HG03135 (cell line): ENCODE data around the gene TSPAN14.
A peak's percentile ranks its signal among the peaks of the same experiment; 100 is the strongest.
"Not testable (repeated sequence)": the region's sequence is repeated elsewhere in the genome, so short reads cannot be mapped to it uniquely, and the experiment has no call there.

ENCODE experiments used
- ATAC-seq: cut with Tn5 transposase; IDR thresholded peaks from one replicate; pipeline ENCODE4 v1.9.1; 2021; ENCODE audit warnings: mild to moderate bottlenecking, moderate library complexity; ENCODE audit not compliant: unreplicated experiment

The TSPAN14 gene

DNA sequence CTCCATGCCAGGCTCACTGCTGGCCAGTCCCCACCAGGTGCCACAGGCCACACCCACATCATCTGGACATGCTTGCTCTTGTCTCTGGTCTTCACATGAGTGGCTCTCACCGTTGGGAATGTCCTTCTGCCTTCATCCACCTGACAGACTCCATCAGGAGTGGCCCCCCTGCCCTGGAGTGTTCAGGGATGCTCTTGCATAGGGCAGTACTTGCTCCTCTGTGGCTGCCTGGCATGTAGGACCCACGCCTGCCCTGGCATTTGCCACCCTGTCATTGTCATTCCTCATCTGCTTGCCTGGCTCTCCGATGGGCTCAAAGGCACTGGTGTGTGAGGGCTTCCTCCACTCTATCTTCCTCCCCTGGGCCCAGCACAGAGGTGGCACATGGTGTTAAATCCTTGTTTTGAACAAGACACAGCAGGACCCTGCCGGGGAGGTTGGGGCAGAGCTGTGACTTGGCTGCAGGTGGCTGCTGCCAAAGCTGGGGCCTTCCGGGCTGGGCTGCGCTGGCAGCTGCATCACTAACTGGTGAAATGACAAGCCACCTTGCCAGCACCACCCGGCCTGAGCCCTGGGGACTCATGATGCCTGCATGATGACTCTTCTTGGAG, 85.4 kb downstream of the TSPAN14 start:
- no peak for ATAC-seq

DNA sequence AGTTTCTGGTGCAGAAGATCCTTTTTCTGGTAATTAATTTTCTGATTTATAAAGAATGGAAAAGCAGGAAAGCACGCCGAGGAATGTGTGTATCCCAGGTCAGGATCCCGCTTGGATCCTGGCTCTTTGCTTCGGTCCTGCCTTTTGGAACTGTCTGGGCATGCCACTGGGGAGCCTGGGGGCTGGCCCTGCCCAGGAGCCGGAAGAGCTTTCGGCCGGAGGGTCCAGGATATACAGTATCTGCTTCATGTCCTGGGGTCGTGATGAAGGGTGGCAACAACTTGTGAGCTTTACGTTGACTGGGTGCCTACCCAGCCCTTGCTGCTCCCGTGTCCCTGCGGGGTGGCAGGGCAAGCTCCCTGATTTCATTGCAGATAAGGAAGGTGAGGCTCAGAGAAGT, 86.0 kb downstream of the TSPAN14 start:
- no peak for ATAC-seq

- no peak for ATAC-seq
Measured at GRCh38 chr10:80540618-80540980, 86.5 kb downstream of the TSPAN14 start.

- peak; percentile 57 for ATAC-seq
Measured at GRCh38 chr10:80540981-80541750, 87.1 kb downstream of the TSPAN14 start.

DNA sequence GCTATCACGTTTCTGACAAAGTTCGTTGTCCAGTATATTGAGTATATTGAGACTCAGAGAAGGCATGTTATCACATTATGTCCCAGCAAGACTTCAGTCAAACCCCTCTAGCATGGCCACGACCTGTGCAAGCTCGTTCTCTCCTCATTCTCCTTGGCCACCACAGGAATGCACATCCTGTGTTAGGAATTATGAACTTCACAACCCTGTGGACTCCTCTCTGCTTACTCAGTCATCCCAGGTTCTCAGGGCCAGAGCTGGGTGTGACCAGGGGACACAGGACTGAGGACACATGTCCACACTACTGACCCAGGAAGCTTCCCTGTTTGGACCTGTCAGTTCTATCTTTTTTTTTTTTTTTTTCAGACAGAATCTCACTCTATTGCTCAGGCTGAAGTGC, 87.9 kb downstream of the TSPAN14 start:
- no peak for ATAC-seq

DNA sequence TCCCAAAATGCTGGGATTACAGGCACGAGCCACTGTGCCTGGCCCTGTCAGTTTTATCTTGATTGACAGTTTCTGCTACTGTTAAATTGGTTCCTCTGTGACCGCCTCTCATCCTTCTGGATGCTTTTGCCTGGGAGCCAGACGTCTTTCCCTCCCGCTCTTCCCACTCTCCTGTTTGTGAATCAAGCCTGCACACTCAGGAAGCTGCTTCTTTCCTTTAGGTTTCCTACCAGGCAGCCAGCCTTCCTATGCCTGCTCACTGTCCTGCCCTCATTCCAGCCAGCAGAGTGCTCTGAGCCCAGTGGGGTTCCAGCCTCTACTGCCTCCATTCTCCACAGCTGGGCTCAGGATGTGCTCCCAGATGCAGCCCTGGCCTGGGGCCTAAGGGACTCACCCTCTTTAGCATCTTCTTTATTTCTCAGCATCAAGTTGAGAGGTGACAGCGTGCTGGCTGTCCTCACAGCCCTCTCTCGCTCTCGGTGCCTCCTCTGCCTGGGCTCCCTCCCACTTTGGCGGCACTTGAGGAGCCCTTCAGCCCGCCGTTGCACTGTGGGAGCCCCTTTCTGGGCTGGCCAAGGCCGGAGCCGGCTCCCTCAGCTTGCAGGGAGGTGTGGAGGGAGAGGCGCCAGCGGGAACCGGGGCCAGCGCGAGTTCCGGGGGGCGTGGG, 88.7 kb downstream of the TSPAN14 start:
- ATAC-seq: no peak

DNA sequence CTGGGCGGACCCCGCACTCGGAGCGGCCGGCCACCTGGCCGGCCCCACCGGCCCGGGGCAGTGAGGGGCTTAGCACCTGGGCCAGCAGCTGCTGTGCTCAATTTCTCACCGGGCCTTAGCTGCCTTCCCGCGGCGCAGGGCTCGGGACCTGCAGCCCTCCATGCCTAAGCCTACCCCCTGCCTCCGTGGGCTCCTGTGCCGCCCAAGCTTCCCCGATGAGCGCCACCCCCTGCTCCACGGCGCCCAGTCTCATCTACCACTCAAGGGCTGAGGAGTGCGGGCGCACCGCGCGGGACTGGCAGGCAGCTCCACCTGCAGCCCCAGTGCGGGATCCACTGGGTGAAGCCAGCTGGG, 89.2 kb downstream of the TSPAN14 start:
- not testable (repeated sequence) for ATAC-seq

GRCh38 chr10:80544316-80544953, 90.3 kb downstream of the TSPAN14 start:
- no peak for ATAC-seq

DNA sequence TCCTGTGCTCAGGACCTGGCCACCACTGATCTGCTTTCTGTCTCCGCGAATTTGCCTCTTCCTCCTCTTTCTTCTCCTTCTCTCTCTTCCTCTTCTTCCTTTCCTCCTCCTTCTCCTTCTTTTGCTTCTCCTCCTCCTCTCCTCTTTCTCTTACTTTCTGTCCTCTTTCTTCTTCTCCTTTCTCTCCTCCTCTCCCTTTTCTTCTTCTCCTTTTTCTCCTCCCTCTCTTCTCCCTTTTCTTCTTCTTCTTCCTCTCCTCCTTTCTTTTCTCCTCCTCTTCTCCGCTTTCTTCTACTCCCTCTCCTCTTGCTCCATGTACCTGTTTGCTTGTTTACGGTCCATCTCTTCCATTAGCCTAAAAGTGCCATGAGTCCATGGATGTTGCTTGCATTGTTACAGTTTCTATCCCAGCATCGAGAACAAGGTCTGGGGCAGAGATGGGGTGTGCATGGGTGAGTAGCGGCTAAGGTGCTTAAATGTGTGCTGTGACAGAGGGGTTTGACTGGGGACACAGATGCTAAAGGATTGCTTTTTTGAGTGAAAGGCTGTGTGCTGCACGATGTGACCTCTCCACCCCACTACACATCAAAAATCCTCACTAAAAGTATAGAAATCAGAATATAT, 91.3 kb downstream of the TSPAN14 start:
- no peak for ATAC-seq

DNA sequence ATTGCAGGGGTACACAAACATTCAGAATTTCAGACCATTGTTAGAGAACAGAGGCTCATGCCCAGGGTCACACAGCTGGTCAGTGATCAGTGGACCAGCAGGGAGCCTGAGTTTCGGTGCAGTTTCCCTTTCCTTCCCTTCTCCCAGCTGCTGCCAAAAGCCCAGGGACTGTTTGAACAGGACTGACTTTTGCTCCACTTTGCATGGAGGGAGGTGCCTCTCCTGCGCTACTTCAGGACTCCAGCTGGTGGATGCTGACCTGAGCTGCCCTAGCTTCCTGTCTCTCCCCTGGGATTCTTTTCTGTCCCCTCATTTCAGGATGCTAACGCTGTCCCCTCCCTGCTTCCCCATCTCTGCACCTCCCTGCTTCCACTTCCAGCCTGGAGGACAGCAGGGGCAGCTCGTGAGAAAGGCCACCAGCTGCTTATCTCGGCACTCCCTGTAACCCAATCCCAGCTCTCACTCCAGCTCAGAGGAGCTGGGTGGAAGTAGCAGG, 98.1 kb downstream of the TSPAN14 start:
- ATAC-seq: no peak

DNA sequence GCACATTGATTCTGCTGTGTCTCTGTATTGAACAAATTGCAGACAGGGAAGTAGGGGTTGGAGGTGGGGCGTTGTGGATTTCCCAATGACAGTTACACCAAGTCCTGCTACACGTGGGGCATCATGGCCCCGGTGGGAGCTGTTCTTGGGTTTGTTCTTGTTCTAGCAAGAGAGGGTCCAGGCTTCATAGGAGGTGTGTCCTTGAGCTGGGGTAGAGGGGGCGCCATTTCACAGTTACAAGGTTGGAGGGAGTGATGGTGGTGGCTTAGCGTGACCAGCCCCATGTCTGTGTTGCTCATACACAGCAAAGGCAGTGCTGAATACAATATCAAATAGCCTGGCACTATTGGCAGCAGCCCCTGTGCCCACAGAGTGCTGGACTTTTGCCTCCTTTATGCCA, 99.3 kb downstream of the TSPAN14 start:
- no peak for ATAC-seq

DNA sequence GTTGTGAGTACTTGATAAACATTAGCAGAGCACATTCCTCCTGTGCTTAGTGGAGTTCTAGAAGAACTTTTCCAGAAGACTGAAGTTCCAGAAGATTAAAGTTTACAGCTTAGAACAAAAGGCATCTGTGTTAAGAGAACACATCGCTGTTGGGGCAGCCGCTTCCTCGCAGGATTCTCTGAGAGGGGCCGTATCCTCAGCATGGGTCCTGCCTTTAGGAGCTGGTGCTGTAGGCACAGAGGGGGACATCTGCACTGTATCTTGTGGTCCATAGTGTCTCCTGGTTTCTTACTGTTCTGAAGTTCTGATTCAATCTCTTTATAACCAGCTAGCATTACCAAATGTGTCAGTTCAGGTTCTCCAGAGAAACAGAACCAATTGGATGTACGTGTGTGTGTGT, 99.9 kb downstream of the TSPAN14 start:
- no peak for ATAC-seq

DNA sequence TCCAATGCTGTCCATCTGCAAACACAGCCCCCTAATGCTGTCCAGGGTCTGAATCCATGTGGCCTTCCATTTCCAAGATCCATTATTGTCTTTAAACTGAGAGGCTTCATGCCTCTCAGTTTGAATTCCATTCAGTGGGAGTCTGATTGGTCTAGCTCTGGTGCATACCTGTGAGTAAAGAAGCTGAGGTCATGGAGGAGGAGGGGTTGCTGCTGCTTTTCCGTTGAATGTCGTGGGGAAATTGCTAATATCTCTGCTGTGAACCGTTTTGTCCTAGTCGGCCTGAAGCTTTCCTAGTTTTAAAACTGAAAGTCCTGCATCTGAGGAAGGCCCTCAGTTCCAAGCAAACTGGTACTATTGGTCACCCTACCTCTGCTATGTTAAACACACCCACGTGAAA, 101.3 kb downstream of the TSPAN14 start:
- no peak for ATAC-seq

DNA sequence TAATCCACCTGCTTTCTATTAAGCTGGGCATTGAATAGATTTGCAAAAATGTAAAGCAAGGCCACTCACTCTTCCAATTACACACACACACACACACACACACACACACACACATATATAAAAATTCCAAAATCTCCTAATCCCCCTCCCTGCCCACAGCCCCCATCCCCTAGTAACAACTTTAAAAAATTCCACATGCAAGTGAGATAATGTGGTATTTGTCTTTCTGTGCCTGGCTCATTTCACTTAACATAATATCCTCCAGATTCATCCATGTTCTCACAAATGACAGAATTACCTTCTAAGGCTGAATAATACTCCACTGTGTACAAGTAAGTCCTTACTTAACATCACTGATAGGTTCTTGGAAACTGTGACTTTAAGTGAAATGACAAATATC, 107.8 kb downstream of the TSPAN14 start:
- ATAC-seq: no peak

DNA sequence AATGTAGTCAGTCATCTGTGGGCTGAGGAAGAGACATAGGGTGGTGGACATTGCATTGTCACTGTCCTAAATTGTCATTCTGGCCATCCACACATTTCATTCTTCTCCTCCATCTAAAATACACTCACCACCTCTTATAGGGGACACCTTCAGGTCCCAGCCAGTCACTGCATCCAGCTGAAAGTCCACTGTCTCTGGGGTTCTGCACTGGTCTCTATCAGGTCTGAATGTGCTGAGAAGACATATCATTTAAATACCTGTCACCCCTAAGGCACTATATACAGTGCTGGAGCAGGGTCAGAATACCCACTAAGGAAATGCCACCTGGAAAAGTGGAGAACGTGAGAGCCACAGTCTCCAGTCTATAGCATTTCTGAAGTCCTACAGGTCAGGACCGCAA, 113.2 kb downstream of the TSPAN14 start:
- ATAC-seq: no peak

DNA sequence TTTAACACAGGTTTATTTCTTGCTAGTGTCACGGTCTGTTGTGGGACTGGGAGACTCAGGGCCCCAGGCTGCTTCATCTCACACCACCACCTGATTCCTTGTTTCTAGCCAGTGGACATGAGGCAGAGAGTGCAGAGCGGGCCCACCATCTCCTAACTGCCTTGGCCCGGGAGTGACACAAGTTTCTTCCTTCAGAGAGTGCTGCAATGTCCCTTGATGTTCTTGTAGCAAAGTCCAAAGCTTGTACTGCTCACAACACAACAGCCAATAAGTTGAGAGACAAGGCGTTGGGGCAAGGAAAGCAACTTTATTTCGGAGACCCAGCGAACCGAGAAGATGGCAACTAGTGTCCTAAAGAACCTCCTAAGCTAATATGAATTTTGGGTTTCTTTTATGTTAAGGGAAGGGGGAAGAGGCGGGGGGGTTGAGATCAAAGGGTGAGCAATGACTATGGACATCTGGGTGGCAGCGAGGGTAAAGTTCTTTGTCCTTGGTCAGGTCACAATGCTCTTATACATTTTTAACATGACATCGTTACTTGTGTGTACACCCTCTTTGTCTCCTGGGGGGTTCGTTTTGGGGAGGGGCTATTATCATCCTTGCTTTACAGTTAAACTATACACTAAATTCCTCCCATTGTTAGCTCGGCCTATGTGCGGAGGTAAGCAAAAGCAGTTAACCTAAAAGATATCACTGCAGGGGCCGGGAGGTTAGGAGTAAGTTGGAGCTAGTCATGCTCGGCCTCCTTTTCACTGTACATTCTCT, 115.2 kb downstream of the TSPAN14 start:
- ATAC-seq: no peak

DNA sequence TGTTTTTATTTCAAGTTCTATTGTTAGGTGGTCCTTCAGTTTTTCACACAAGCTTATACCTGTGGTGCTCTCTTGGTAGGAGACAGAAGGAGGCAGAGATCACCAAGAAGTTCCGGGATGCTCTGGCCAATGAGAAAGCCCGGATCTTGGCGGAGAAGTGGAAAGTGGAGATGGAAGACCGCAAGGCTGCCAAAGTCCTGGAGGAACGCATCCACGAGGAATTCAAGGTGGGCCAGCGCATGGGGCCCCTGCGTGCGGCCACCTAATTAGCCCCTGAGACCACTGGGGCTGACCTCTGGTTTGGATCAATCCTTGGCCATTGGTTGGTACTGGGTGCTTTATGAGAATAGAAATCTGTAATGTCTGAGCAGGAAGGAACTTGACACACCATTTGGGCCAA, 117.2 kb downstream of the TSPAN14 start:
- ATAC-seq: no peak

GRCh38 chr10:80579181-80579763, 125.2 kb downstream of the TSPAN14 start:
- no peak for ATAC-seq

GRCh38 chr10:80579849-80580637, 125.9 kb downstream of the TSPAN14 start:
- ATAC-seq: no peak
